Stomach (tissue), 9 donors: ENCODE data around the gene NAV2. TPM values are rescaled to one million over a fixed set of nuclear protein-coding genes. Genes with fewer than 3 reads are reported as not detected.

Experiments
- DNase-seq, 2 donors: peaks; one replicate each; pipeline versions ENCODE4 v3.0.0 to v3.0.0-alpha.2; 2013 to 2019
- H3K27ac ChIP-seq, 5 donors: fragments of 200-600 bp in 4 of 5; sonication (generic) in 4 of 5; one replicate each; pipeline ENCODE4 v1.5.1; 2013 to 2019; ENCODE audit warnings: mild to moderate bottlenecking in 1 of 5, moderate library complexity in 1 of 5
- H3K27me3 ChIP-seq, 3 donors: fragments of 200-600 bp; sonication (generic); one replicate each; pipeline ENCODE4 v1.5.1; 2017 to 2019; ENCODE audit warnings: mixed run types in 1 of 3
- H3K36me3 ChIP-seq, 4 donors: fragments of 200-600 bp; sonication (generic); 1 replicate in 3 of 4; 2 replicates in 1 of 4; pipeline ENCODE4 v1.5.1; 2016 to 2019
- H3K4me1 ChIP-seq, 4 donors: fragments of 200-600 bp; sonication (generic); one replicate each; pipeline ENCODE4 v1.5.1; 2016 to 2019
- H3K4me3 ChIP-seq, 4 donors: fragments of 200-600 bp; sonication (generic) in 3 of 4; one replicate each; pipeline ENCODE4 v1.5.1; 2016 to 2019; ENCODE audit warnings: mild to moderate bottlenecking in 1 of 4
- H3K9me3 ChIP-seq, 4 donors: fragments of 200-600 bp; sonication (generic); one replicate each; pipeline ENCODE4 v1.5.1; 2016 to 2019
- EP300 ChIP-seq: sonication (generic); formaldehyde crosslinking; IDR thresholded peaks from one replicate; pipeline ENCODE4 v1.6.1; 2017; ENCODE audit warnings: antibody characterized with exemption
- POLR2A ChIP-seq, 4 donors: fragments of 450-650 bp; IDR thresholded peaks; one replicate each; pipeline ENCODE4 v1.6.1; 2016; ENCODE audit warnings: antibody characterized with exemption in 4 of 4, control low read depth in 2 of 4, mild to moderate bottlenecking in 1 of 4, moderate library complexity in 1 of 4
- POLR2AphosphoS5 ChIP-seq, 3 donors: sonication (generic); formaldehyde crosslinking; IDR thresholded peaks; one replicate each; pipeline ENCODE4 v1.6.1; 2016; ENCODE audit warnings: antibody characterized with exemption in 3 of 3
- WGBS, 5 donors: extraction: QIAGEN DNeasy Blood & Tissue Kit in 3 of 5; methylation state at CpG; one replicate each; pipeline versions ENCODE4 v1.1.5 to v1.1.7; 2013 to 2018; 5-methylcytosine and 5-hydroxymethylcytosine counted together
- intact Hi-C: fragments of 100-400 bp; cut with DNase I; formaldehyde crosslinking; loops from one replicate; pipeline ENCODE4 v1.15.1; 2023; ENCODE audit warnings: low total_unique reads
- polyA plus RNA-seq, 3 donors: library from polyadenylated mRNA; stranded (reverse); fragments of 200-250 nt; gene quantifications; one replicate each; pipeline ENCODE4 v1.2.3, GENCODE V29; 2013
- total RNA-seq, 5 donors: library from RNA; depleted of rRNA; stranded (reverse); fragments of >200 nt; gene quantifications; one replicate each; pipeline versions ENCODE4 v1.1.0 to v1.2.3, GENCODE V29; 2014 to 2016
- TF ChIP-seq, protein P1 (sequence below), 7 experiments: fragments of 450-650 bp in 4 of 7; fragments of 200-600 bp in 3 of 7; sonication (generic) in 3 of 7; IDR thresholded peaks; one replicate each; pipeline ENCODE4 v1.5.1; 2016 to 2019; ENCODE audit warnings: antibody characterized with exemption in 7 of 7, control low read depth in 2 of 7, mild to moderate bottlenecking in 1 of 7
- donor health status: healthy with polysubstance abuse.
- donor health status: Bipolar disorder and iron deficiency.
- donor health status: healthy.

NAV2 gene
- total and polyA plus RNA-seq, 8 donors, result 1.8 to 92.4 (median 7.9) TPM

DNA sequence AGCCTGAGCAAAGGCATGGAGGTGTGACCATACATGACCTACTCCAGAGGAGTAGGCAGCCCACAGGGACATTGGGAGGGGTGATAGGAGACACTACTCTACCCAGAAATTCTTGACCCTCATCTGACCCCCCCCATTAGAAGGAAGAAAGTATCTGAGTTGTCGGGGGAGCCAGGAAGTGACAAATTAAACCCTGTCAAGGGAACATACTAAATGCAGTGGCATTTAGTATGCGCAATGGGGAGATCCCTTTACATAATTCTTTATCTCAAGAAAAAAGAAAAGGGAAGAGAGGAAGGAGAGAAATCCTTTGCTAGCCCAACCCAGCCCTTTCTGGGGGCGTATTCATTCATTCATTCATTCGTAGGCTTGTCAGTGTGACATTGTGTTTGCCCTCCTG lies 58.8 kb downstream of the NAV2 start:
- 65 to 92% (median 84%) methylated on average over 4 of the region's 4 CpGs for WGBS, 5 donors
- no peak for DNase-seq

DNA sequence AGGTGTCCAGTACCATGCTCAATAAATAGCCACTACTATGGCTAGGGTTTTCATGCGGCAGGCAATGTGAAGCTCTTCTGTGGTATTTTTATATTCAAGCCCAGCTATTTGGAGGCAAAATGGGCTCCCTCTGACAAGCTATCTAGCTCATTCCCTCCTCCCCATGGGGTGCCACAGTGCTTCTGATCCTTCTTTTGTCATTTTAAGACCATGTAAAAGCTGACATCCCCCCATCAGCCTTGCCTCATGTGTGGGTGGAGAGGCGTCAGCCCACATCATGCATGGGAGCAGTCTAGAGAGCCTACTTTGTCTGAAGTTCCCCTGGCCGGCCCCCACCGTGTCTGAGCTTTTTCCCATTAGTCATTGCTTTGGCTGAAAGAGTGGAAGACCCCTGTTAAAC lies 59.8 kb downstream of the NAV2 start:
- no peaks in the 10 kb centered on the region for H3K9me3 ChIP-seq
- TF ChIP-seq EP300 (no peak), POLR2AphosphoS5 (IDR thresholded peaks at IDR 0.05) (no peak), POLR2A (IDR thresholded peaks at IDR 0.05) (no peak)
- TF ChIP-seq, protein P1, sequence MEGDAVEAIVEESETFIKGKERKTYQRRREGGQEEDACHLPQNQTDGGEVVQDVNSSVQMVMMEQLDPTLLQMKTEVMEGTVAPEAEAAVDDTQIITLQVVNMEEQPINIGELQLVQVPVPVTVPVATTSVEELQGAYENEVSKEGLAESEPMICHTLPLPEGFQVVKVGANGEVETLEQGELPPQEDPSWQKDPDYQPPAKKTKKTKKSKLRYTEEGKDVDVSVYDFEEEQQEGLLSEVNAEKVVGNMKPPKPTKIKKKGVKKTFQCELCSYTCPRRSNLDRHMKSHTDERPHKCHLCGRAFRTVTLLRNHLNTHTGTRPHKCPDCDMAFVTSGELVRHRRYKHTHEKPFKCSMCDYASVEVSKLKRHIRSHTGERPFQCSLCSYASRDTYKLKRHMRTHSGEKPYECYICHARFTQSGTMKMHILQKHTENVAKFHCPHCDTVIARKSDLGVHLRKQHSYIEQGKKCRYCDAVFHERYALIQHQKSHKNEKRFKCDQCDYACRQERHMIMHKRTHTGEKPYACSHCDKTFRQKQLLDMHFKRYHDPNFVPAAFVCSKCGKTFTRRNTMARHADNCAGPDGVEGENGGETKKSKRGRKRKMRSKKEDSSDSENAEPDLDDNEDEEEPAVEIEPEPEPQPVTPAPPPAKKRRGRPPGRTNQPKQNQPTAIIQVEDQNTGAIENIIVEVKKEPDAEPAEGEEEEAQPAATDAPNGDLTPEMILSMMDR (IDR thresholded peaks at IDR 0.05), result no peak
- intact Hi-C loops, result no loop called here
- no peaks in the 10 kb centered on the region for H3K36me3 ChIP-seq
- 70 to 89% (median 84%) methylated on average over 4 of the region's 4 CpGs for WGBS, 5 donors
- H3K4me1 ChIP-seq, result peaks cover 0 to 46% (median 24%) of the 10 kb centered on the region in 4 donors
- H3K27me3 ChIP-seq, result peaks cover 0 to 16% (median 9%) of the 10 kb centered on the region in 3 donors
- no peak overlapping the region for H3K4me3 ChIP-seq
- H3K27ac ChIP-seq, result no peak overlapping the region
- no peak for DNase-seq

More for the DNA sequence above, 58.8 kb downstream of the NAV2 start:
- H3K9me3 ChIP-seq, result no peaks in the 10 kb centered on the region
- peaks cover 0 to 41% (median 18%) of the 10 kb centered on the region in 4 donors for H3K4me1 ChIP-seq
- H3K27ac ChIP-seq, result no peak overlapping the region
- H3K4me3 ChIP-seq, result no peak overlapping the region
- intact Hi-C loops, result no loop called here
- TF ChIP-seq POLR2A (IDR thresholded peaks at IDR 0.05) (no peak), POLR2AphosphoS5 (IDR thresholded peaks at IDR 0.05) (no peak), EP300 (no peak)
- TF ChIP-seq, protein P1 (IDR thresholded peaks at IDR 0.05), result no peak
- no peaks in the 10 kb centered on the region for H3K36me3 ChIP-seq
- H3K27me3 ChIP-seq, result peaks cover 0 to 7% (median 5%) of the 10 kb centered on the region in 3 donors

DNA sequence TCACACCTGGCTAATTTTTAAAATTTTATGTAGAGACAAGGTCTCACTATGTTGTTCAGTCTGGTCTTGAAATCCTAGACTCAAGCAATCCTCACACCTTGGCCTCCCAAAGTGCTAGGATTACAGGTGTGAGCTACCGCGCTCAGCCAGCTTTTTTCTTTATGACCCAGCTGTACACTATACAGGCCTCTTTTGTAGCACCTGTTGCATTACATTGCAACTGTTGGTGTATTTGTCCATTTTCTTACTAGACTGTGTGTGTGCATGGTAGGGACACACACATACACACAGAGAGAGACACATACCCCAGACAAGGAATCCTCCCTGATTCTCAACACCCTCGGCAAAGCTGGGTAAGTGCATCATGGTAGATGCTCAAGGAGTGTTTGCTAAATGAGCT lies 61.7 kb downstream of the NAV2 start:
- TF ChIP-seq, protein P1 (IDR thresholded peaks at IDR 0.05), result no peak
- TF ChIP-seq POLR2AphosphoS5 (IDR thresholded peaks at IDR 0.05) (no peak), POLR2A (IDR thresholded peaks at IDR 0.05) (no peak), EP300 (no peak)
- H3K27me3 ChIP-seq, result peaks cover 0 to 21% (median 9%) of the 10 kb centered on the region in 3 donors
- no peaks in the 10 kb centered on the region for H3K36me3 ChIP-seq
- peaks cover 6 to 46% (median 25%) of the 10 kb centered on the region in 4 donors for H3K4me1 ChIP-seq
- no peaks in the 10 kb centered on the region for H3K9me3 ChIP-seq
- no peak overlapping the region for H3K27ac ChIP-seq
- 88 to 100% (median 96%) methylated on average over 3 of the region's 3 CpGs for WGBS, 5 donors
- no peak for DNase-seq
- intact Hi-C loops, result no loop called here
- H3K4me3 ChIP-seq, result no peak overlapping the region

DNA sequence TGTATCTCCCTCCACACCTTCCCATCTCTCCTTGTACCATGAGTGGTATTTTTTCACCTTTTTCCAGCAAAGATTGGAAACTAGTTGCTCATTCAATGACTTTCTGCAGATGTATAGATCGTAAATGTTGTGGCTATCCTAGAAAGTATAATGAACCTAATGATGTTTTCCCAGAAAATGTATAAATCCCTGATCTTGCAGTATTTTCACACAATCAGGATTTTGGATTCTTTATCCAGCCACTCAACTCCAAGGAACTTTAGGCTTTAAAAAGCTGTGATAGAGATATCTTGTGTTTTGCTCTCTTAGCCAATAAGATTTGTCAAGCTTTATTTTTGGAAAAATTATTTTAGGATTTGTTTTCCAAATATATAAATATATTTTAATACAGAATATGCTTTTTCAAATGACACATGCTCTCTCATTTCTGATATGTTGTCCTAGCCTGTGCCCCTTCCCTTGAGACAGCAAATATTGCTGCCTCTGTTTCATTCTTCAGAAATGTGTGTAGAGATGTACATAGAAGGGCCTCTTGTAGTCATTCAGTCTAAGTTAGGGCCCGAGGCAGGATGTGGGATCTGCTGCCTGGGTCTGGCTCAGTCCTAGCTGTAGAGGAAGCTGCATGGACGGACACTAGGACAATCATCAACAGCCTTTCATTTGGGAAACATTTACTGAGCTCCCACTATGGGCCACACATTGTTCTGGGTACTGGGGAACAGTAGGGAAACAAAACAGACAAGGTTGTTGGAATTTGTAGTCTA lies 62.4 kb downstream of the NAV2 start:
- Histone ChIP-seq H3K9me3 (no peaks in the 10 kb centered on the region), H3K36me3 (no peaks in the 10 kb centered on the region), H3K27me3 (peaks cover 0 to 21% (median 9%) of the 10 kb centered on the region in 3 donors), H3K4me3 (no peak overlapping the region), H3K27ac (no peak overlapping the region), H3K4me1 (peaks cover 6 to 41% (median 22%) of the 10 kb centered on the region in 4 donors)
- intact Hi-C loops, result no loop called here
- WGBS, 5 donors, result 79 to 86% (median 84%) methylated on average over 3 of the region's 3 CpGs
- no peak for TF ChIP-seq POLR2A (IDR thresholded peaks at IDR 0.05)
- no peak for TF ChIP-seq EP300
- no peak for TF ChIP-seq POLR2AphosphoS5 (IDR thresholded peaks at IDR 0.05)
- TF ChIP-seq, protein P1 (IDR thresholded peaks at IDR 0.05), result no peak
- DNase-seq, result no peak
